ENCODE results near the gene PNKD. TPM values are rescaled to one million over a fixed set of nuclear protein-coding genes. Genes with fewer than 3 reads are reported as not detected.

The PNKD gene
- total RNA-seq, 1 donor from 2014 or later = 45.0 TPM

GRCh38 chr2:218326315-218326714 lies 56.0 kb downstream of the PNKD start:
- Mint-ChIP-seq H3K27me3 (ENCODE audit: unreplicated experiment) (no peaks in the 10 kb centered on the region), H3K4me3 (ENCODE audit: unreplicated experiment) (no peak overlapping the region), H3K9me3 (ENCODE audit: unreplicated experiment) (no peaks in the 10 kb centered on the region), H3K36me3 (ENCODE audit: unreplicated experiment) (no peaks in the 10 kb centered on the region), H3K27ac (ENCODE audit: unreplicated experiment) (no peak overlapping the region), H3K4me1 (ENCODE audit: unreplicated experiment) (peaks cover 41% of the 10 kb centered on the region)
- no peak for TF ChIP-seq CTCF (IDR thresholded peaks at IDR 0.05)
- DNase-seq (ENCODE audit: extremely low spot score, unreplicated experiment) = no peak

GRCh38 chr2:218327451-218328210 lies 57.3 kb downstream of the PNKD start:
- no peak for TF ChIP-seq CTCF (IDR thresholded peaks at IDR 0.05)
- Mint-ChIP-seq H3K27me3 (ENCODE audit: unreplicated experiment) (no peaks in the 10 kb centered on the region), H3K4me3 (ENCODE audit: unreplicated experiment) (no peak overlapping the region), H3K36me3 (ENCODE audit: unreplicated experiment) (no peaks in the 10 kb centered on the region), H3K9me3 (ENCODE audit: unreplicated experiment) (no peaks in the 10 kb centered on the region), H3K4me1 (ENCODE audit: unreplicated experiment) (peaks cover 35% of the 10 kb centered on the region), H3K27ac (ENCODE audit: unreplicated experiment) (no peak overlapping the region)
- DNase-seq (ENCODE audit: extremely low spot score, unreplicated experiment) = no peak

GRCh38 chr2:218328294-218328693 lies 58.0 kb downstream of the PNKD start:
- Mint-ChIP-seq H3K4me3 (ENCODE audit: unreplicated experiment) (no peak overlapping the region), H3K36me3 (ENCODE audit: unreplicated experiment) (no peaks in the 10 kb centered on the region), H3K27ac (ENCODE audit: unreplicated experiment) (no peak overlapping the region), H3K4me1 (ENCODE audit: unreplicated experiment) (peaks cover 34% of the 10 kb centered on the region), H3K27me3 (ENCODE audit: unreplicated experiment) (no peaks in the 10 kb centered on the region), H3K9me3 (ENCODE audit: unreplicated experiment) (no peaks in the 10 kb centered on the region)
- no peak for TF ChIP-seq CTCF (IDR thresholded peaks at IDR 0.05)
- no peak for DNase-seq (ENCODE audit: extremely low spot score, unreplicated experiment)

GRCh38 chr2:218329027-218329825 lies 58.9 kb downstream of the PNKD start:
- Mint-ChIP-seq H3K4me1 (ENCODE audit: unreplicated experiment) (peaks cover 25% of the 10 kb centered on the region), H3K9me3 (ENCODE audit: unreplicated experiment) (no peaks in the 10 kb centered on the region), H3K36me3 (ENCODE audit: unreplicated experiment) (no peaks in the 10 kb centered on the region), H3K27ac (ENCODE audit: unreplicated experiment) (no peak overlapping the region), H3K27me3 (ENCODE audit: unreplicated experiment) (no peaks in the 10 kb centered on the region), H3K4me3 (ENCODE audit: unreplicated experiment) (no peak overlapping the region)
- DNase-seq (ENCODE audit: extremely low spot score, unreplicated experiment) = no peak
- no peak for TF ChIP-seq CTCF (IDR thresholded peaks at IDR 0.05)
